Aorta (tissue), 5 donors: ENCODE measurements around the gene TOGARAM1. TPM values are rescaled to one million over a fixed set of nuclear protein-coding genes. Genes with fewer than 3 reads are reported as not detected.

ENCODE experiments used
- ATAC-seq: fragments of 200-7000 bp; cut with Tn5 transposase; one replicate; pipeline ENCODE4 v1.9.1; 2022; ENCODE audit warnings: moderate library complexity; ENCODE audit not compliant: low FRiP score
- DNase-seq, 2 donors: peaks; one replicate each; pipeline ENCODE4 v3.0.0-alpha.2; 2020
- H3K27ac ChIP-seq, 2 donors: one replicate each; pipeline ENCODE4 v1.5.1; 2013; ENCODE audit warnings: low read length in 2 of 2, mild to moderate bottlenecking in 2 of 2, moderate library complexity in 2 of 2, control low read depth in 1 of 2, inconsistent platforms in 1 of 2, low read depth in 1 of 2
- H3K27me3 ChIP-seq, 2 donors: one replicate each; pipeline ENCODE4 v1.6.1; 2013; ENCODE audit warnings: control low read depth in 1 of 2, low read length in 1 of 2, mild to moderate bottlenecking in 1 of 2, moderate library complexity in 1 of 2; ENCODE audit not compliant: insufficient read depth in 2 of 2, control insufficient read depth in 1 of 2
- H3K36me3 ChIP-seq, 2 donors: one replicate each; pipeline ENCODE4 v1.6.1; 2013; ENCODE audit warnings: control low read depth in 1 of 2, low read length in 1 of 2, mild to moderate bottlenecking in 1 of 2; ENCODE audit not compliant: insufficient read depth in 2 of 2, control insufficient read depth in 1 of 2
- H3K4me1 ChIP-seq, 2 donors: one replicate each; pipeline ENCODE4 v1.6.1; 2013; ENCODE audit warnings: low read length in 2 of 2, control low read depth in 1 of 2, mild to moderate bottlenecking in 1 of 2, moderate library complexity in 1 of 2; ENCODE audit not compliant: insufficient read depth in 2 of 2, control insufficient read depth in 1 of 2
- H3K4me3 ChIP-seq, 2 donors: one replicate each; pipeline ENCODE4 v1.5.1; 2013; ENCODE audit warnings: low read length in 2 of 2, control low read depth in 1 of 2, mild to moderate bottlenecking in 1 of 2
- H3K9me3 ChIP-seq: one replicate; pipeline ENCODE4 v1.6.1; 2013; ENCODE audit warnings: mild to moderate bottlenecking, low read length; ENCODE audit not compliant: control insufficient read depth
- WGBS, 2 donors: extraction: QIAGEN DNeasy Blood & Tissue Kit; methylation state at CpG; one replicate each; pipeline ENCODE4 v1.1.7; 2013; 5-methylcytosine and 5-hydroxymethylcytosine counted together
- intact Hi-C, 2 donors: fragments of 100-400 bp; cut with DNase I; formaldehyde crosslinking; loops; one replicate each; pipeline versions ENCODE4 v1.14.2 to v1.15.0; 2022
- polyA plus RNA-seq, 2 donors: library from polyadenylated mRNA; stranded (reverse); fragments of 200-250 nt; gene quantifications; one replicate each; pipeline ENCODE4 v1.2.3, GENCODE V29; 2013
- total RNA-seq, 2 donors: library from RNA; stranded (reverse); fragmentation: NEBNext Ultra II Directional; extraction: Animal tissue kit (Norgen Biotek cat#: 25700); gene quantifications; one replicate each; pipeline ENCODE4 v1.2.1, GENCODE V29; 2021
- donor health status: healthy with polysubstance abuse.
- donor health status: Bipolar disorder and iron deficiency.
- donor health status: DM: no; HTN: no; CAD: no.
- donor health status: DM: no; HTN: no; CAD: no.
- donor health status: DM: yes; HTN: yes; CAD: no.

TOGARAM1 gene
- total and polyA plus RNA-seq, 4 donors: 6.1 to 21.4 (median 9.3) TPM

GRCh38 chr14:45096218-45096617 lies 134.2 kb downstream of the TOGARAM1 start:
- no peaks in the 10 kb centered on the region for H3K4me1 ChIP-seq
- H3K4me3 ChIP-seq: no peak overlapping the region
- no peak for DNase-seq
- ATAC-seq: no peak
- H3K27me3 ChIP-seq: no peaks in the 10 kb centered on the region
- H3K36me3 ChIP-seq: peaks cover 0 to 3% of the 10 kb centered on the region in 2 donors
- intact Hi-C loops: no loop called here
- H3K27ac ChIP-seq: no peak overlapping the region
- 80 to 84% methylated on average over 4 of the region's 4 CpGs for WGBS, 2 donors
- no peaks in the 10 kb centered on the region for H3K9me3 ChIP-seq

GRCh38 chr14:45103806-45104205 lies 141.8 kb downstream of the TOGARAM1 start:
- no peaks in the 10 kb centered on the region for H3K27me3 ChIP-seq
- intact Hi-C loops: no loop called here
- no peaks in the 10 kb centered on the region for H3K36me3 ChIP-seq
- no peak for DNase-seq
- H3K9me3 ChIP-seq: no peaks in the 10 kb centered on the region
- H3K4me3 ChIP-seq: no peak overlapping the region
- no peak overlapping the region for H3K27ac ChIP-seq
- H3K4me1 ChIP-seq: no peaks in the 10 kb centered on the region
- ATAC-seq: no peak

- H3K27me3 ChIP-seq: no peaks in the 10 kb centered on the region
- H3K4me3 ChIP-seq: no peak overlapping the region
- H3K4me1 ChIP-seq: no peaks in the 10 kb centered on the region
- no peaks in the 10 kb centered on the region for H3K9me3 ChIP-seq
- 89 to 90% methylated on average over 1 of the region's 1 CpG for WGBS, 2 donors
- no peaks in the 10 kb centered on the region for H3K36me3 ChIP-seq
- ATAC-seq (no peak), DNase-seq (no peak)
- intact Hi-C loops: no loop called here
- no peak overlapping the region for H3K27ac ChIP-seq
Measured at GRCh38 chr14:45104561-45104960, 142.6 kb downstream of the TOGARAM1 start.

- WGBS, 2 donors: 78 to 80% methylated on average over 6 of the region's 6 CpGs
- H3K4me3 ChIP-seq: no peak overlapping the region
- ATAC-seq (no peak), DNase-seq (no peak)
- H3K4me1 ChIP-seq: no peaks in the 10 kb centered on the region
- no peak overlapping the region for H3K27ac ChIP-seq
- no peaks in the 10 kb centered on the region for H3K27me3 ChIP-seq
- peaks cover 0 to 3% of the 10 kb centered on the region in 2 donors for H3K36me3 ChIP-seq
- no peaks in the 10 kb centered on the region for H3K9me3 ChIP-seq
- intact Hi-C loops: no loop called here
Measured at GRCh38 chr14:45112896-45113781, 151.1 kb downstream of the TOGARAM1 start.

- intact Hi-C loops: no loop called here
- Histone ChIP-seq H3K27me3 (no peaks in the 10 kb centered on the region), H3K4me3 (no peak overlapping the region), H3K36me3 (peaks cover 2 to 5% of the 10 kb centered on the region in 2 donors), H3K27ac (no peak overlapping the region), H3K4me1 (no peaks in the 10 kb centered on the region), H3K9me3 (no peaks in the 10 kb centered on the region)
- 71 to 72% methylated on average over 3 of the region's 3 CpGs for WGBS, 2 donors
- ATAC-seq: no peak
- DNase-seq: no peak
Measured at GRCh38 chr14:45114327-45114726, 152.3 kb downstream of the TOGARAM1 start.

GRCh38 chr14:45118594-45118993 lies 156.6 kb downstream of the TOGARAM1 start:
- Histone ChIP-seq H3K4me3 (no peak overlapping the region), H3K36me3 (peaks cover 2 to 3% of the 10 kb centered on the region in 2 donors), H3K4me1 (no peaks in the 10 kb centered on the region), H3K9me3 (no peaks in the 10 kb centered on the region), H3K27me3 (no peaks in the 10 kb centered on the region), H3K27ac (no peak overlapping the region)
- DNase-seq (no peak), ATAC-seq (no peak)
- intact Hi-C loops: no loop called here
- WGBS, 2 donors: 11 to 12% methylated on average over 6 of the region's 6 CpGs

GRCh38 chr14:45120096-45120495 lies 158.1 kb downstream of the TOGARAM1 start:
- no peaks in the 10 kb centered on the region for H3K4me1 ChIP-seq
- H3K27me3 ChIP-seq: no peaks in the 10 kb centered on the region
- H3K9me3 ChIP-seq: no peaks in the 10 kb centered on the region
- no peak for ATAC-seq
- H3K4me3 ChIP-seq: no peak overlapping the region
- WGBS, 2 donors: 83 to 87% methylated on average over 1 of the region's 1 CpG
- no peak overlapping the region for H3K27ac ChIP-seq
- intact Hi-C loops: no loop called here
- no peak for DNase-seq
- peaks cover 2 to 3% of the 10 kb centered on the region in 2 donors for H3K36me3 ChIP-seq

GRCh38 chr14:45123271-45123670 lies 161.3 kb downstream of the TOGARAM1 start:
- intact Hi-C loops: no loop called here
- H3K36me3 ChIP-seq: peaks cover 2 to 3% of the 10 kb centered on the region in 2 donors
- ATAC-seq (no peak), DNase-seq (no peak)
- H3K27me3 ChIP-seq: no peaks in the 10 kb centered on the region
- WGBS, 2 donors: 75 to 83% methylated on average over 3 of the region's 3 CpGs
- no peak overlapping the region for H3K4me3 ChIP-seq
- H3K9me3 ChIP-seq: no peaks in the 10 kb centered on the region
- H3K27ac ChIP-seq: no peak overlapping the region
- no peaks in the 10 kb centered on the region for H3K4me1 ChIP-seq
